Chondrocyte (in vitro differentiated cells): Measurements from ENCODE around the gene SP1. TPM values are rescaled to one million over a fixed set of nuclear protein-coding genes. Genes with fewer than 3 reads are reported as not detected.
"Not testable (repeated sequence)": the region's sequence is repeated elsewhere in the genome, so short reads cannot be mapped to it uniquely, and the experiment has no call there.

Experiments
- DNase-seq: peaks from one replicate; pipeline ENCODE4 v3.0.0; 2021; ENCODE audit warnings: mixed read lengths, low spot score
- H3K27ac Mint-ChIP-seq: one replicate; pipeline ENCODE4 v1.8.0; 2021; ENCODE audit warnings: mild to moderate bottlenecking, moderate library complexity, mixed read lengths; ENCODE audit not compliant: unreplicated experiment
- H3K27me3 Mint-ChIP-seq: 2 replicates; pipeline ENCODE4 v1.8.0; 2021; ENCODE audit warnings: low read depth, mixed read lengths
- H3K36me3 Mint-ChIP-seq: 2 replicates; pipeline ENCODE4 v1.8.0; 2021; ENCODE audit warnings: low read depth, mixed read lengths
- H3K4me1 Mint-ChIP-seq: 2 replicates; pipeline ENCODE4 v1.8.0; 2021; ENCODE audit warnings: low read depth, mild to moderate bottlenecking, mixed read lengths
- H3K4me3 Mint-ChIP-seq: one replicate; pipeline ENCODE4 v1.8.0; 2021; ENCODE audit warnings: mild to moderate bottlenecking, moderate library complexity, mixed read lengths; ENCODE audit not compliant: unreplicated experiment
- H3K9me3 Mint-ChIP-seq: 2 replicates; pipeline ENCODE4 v1.8.0; 2021; ENCODE audit warnings: low read depth, mixed read lengths
- CTCF ChIP-seq: fragments of 200-600 bp; sonication (generic); IDR thresholded peaks from 2 replicates; pipeline ENCODE4 v1.5.0; 2021; ENCODE audit warnings: antibody characterized with exemption, mild to moderate bottlenecking, moderate library complexity
- total RNA-seq: library from RNA; stranded (reverse); gene quantifications from 3 replicates; pipeline ENCODE4 v1.2.1, GENCODE V29; 2021

SP1 gene
- total RNA-seq, 1 donor from 2014 or later: 59.0 TPM

DNA sequence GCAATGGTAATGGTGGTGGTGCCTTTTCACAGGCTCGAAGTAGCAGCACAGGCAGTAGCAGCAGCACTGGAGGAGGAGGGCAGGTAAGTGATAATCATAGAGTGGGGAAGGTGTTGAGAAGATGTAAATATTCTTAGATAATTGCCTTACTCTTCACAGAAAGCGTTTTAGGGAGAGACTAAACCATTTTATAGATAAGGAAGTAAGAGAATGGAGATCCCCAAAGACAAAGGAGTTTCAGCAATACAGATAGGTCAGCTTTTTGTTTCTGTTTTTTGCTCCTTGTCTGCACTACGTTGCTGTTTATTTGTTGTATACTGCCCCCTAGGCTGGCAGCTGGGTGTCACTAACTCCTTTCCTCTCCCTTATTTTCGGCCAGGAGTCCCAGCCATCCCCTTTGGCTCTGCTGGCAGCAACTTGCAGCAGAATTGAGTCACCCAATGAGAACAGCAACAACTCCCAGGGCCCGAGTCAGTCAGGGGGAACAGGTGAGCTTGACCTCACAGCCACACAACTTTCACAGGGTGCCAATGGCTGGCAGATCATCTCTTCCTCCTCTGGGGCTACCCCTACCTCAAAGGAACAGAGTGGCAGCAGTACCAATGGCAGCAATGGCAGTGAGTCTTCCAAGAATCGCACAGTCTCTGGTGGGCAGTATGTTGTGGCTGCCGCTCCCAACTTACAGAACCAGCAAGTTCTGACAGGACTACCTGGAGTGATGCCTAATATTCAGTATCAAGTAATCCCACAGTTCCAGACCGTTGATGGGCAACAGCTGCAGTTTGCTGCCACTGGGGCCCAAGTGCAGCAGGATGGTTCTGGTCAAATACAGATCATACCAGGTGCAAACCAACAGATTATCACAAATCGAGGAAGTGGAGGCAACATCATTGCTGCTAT is 2.0 kb downstream of the SP1 start:
- peaks cover 24% of the 10 kb centered on the region for H3K36me3 Mint-ChIP-seq
- DNase-seq: peak; percentile 60
- peak; percentile 66 for TF ChIP-seq CTCF
- no peaks in the 10 kb centered on the region for H3K27me3 Mint-ChIP-seq
- H3K4me1 Mint-ChIP-seq: peaks cover 53% of the 10 kb centered on the region
- H3K4me3 Mint-ChIP-seq: peak overlapping the region; percentile 83
- H3K9me3 Mint-ChIP-seq: no peaks in the 10 kb centered on the region
- peak overlapping the region; percentile 96 for H3K27ac Mint-ChIP-seq

DNA sequence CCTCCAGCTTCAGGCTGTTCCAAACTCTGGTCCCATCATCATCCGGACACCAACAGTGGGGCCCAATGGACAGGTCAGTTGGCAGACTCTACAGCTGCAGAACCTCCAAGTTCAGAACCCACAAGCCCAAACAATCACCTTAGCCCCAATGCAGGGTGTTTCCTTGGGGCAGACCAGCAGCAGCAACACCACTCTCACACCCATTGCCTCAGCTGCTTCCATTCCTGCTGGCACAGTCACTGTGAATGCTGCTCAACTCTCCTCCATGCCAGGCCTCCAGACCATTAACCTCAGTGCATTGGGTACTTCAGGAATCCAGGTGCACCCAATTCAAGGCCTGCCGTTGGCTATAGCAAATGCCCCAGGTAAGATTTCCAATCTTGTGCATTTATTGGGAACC is 3.3 kb downstream of the SP1 start:
- Mint-ChIP-seq H3K4me3 (peak overlapping the region; percentile 66), H3K27ac (peak overlapping the region; percentile 63), H3K27me3 (no peaks in the 10 kb centered on the region), H3K9me3 (no peaks in the 10 kb centered on the region), H3K4me1 (peaks cover 65% of the 10 kb centered on the region), H3K36me3 (peaks cover 25% of the 10 kb centered on the region)
- no peak for TF ChIP-seq CTCF
- DNase-seq: peak; percentile 29

DNA sequence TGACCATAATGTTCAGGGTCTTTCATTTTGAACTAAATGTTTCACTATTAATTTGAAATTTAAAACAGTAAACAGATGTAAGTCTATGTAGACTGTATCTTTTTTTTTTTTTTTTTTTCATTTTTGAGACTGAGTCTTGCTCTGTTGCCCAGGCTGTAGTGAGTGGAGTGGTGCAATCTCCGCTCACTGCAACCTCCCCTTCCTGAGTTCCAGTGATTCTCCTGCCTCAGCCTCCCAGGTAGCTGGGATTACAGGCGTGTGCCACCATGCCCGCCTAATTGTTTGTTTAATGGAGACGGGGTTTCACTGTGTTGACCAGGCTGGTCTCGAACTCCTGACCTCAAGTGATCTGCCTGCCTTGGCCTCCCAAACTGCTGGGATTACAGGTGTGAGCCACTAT is 6.4 kb downstream of the SP1 start:
- Mint-ChIP-seq H3K4me1 (peaks cover 87% of the 10 kb centered on the region), H3K4me3 (peak overlapping the region; percentile 58), H3K36me3 (peaks cover 25% of the 10 kb centered on the region), H3K27ac (peak overlapping the region; percentile 79)
- not testable (repeated sequence) for H3K27me3 Mint-ChIP-seq, H3K9me3 Mint-ChIP-seq, DNase-seq

DNA sequence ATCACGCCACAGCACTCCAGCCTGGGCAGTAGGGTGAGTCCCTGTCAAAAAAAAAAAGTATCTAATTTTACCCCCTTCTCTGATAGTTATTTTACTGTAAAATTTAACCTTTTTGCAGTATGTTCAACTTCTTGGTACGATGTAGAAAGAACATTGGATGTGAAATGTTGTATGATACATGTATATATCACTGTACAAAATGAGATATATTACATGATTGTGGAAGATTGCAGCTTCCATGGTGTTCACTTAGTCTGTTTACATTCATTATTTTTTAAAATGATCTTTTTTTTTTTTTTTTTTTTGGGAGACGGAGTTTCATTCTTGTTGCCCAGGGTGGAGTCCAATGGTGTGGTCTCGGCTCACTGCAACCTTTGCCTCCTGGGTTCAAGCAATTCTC is 9.0 kb downstream of the SP1 start:
- Mint-ChIP-seq H3K4me1 (peaks cover 67% of the 10 kb centered on the region), H3K4me3 (no peak overlapping the region), H3K27ac (no peak overlapping the region)

DNA sequence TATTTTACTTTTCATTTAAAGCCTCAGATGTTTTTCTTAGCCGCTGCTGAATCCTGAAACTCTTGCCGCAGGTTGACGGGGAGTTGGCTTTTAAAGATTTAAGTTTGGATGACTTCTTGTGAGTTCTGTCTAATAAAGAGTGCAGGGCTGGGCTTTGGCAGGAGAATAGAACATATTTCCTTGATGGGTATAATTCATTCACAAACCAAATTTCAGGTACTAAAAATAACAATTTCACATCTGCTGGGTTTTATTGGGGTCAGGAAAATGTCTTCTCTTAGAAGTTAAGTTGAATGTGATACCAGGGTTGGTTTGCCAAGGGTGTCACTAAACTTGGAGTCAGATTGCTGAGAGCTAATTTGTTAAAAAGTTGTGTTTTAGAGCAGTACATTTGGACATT is 9.7 kb downstream of the SP1 start:
- Mint-ChIP-seq H3K27ac (peak overlapping the region; percentile 18), H3K4me3 (no peak overlapping the region), H3K36me3 (peaks cover 4% of the 10 kb centered on the region), H3K9me3 (no peaks in the 10 kb centered on the region), H3K27me3 (no peaks in the 10 kb centered on the region), H3K4me1 (peaks cover 61% of the 10 kb centered on the region)
- no peak for TF ChIP-seq CTCF
- no peak for DNase-seq

More for the DNA sequence above, 9.0 kb downstream of the SP1 start:
- Mint-ChIP-seq H3K27me3 (no peaks in the 10 kb centered on the region), H3K36me3 (peaks cover 8% of the 10 kb centered on the region), H3K9me3 (no peaks in the 10 kb centered on the region)
- TF ChIP-seq CTCF: no peak
- no peak for DNase-seq
